HG02852 (cell line): ENCODE data around the gene JMJD8.

Experiments used
- ATAC-seq: cut with Tn5 transposase; IDR thresholded peaks from one replicate; pipeline ENCODE4 v1.9.1; 2021; ENCODE audit warnings: mild to moderate bottlenecking, moderate library complexity; ENCODE audit not compliant: unreplicated experiment

The JMJD8 gene, protein sequence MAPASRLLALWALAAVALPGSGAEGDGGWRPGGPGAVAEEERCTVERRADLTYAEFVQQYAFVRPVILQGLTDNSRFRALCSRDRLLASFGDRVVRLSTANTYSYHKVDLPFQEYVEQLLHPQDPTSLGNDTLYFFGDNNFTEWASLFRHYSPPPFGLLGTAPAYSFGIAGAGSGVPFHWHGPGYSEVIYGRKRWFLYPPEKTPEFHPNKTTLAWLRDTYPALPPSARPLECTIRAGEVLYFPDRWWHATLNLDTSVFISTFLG

GRCh38 chr16:684071-684794 lies at the start of gene JMJD8:
Gene JMJD8, minus strand, starts transcription at chr16:684334. Its CDS starts 15 bp downstream, at chr16:684319.
- peak; percentile 62 for ATAC-seq

DNA sequence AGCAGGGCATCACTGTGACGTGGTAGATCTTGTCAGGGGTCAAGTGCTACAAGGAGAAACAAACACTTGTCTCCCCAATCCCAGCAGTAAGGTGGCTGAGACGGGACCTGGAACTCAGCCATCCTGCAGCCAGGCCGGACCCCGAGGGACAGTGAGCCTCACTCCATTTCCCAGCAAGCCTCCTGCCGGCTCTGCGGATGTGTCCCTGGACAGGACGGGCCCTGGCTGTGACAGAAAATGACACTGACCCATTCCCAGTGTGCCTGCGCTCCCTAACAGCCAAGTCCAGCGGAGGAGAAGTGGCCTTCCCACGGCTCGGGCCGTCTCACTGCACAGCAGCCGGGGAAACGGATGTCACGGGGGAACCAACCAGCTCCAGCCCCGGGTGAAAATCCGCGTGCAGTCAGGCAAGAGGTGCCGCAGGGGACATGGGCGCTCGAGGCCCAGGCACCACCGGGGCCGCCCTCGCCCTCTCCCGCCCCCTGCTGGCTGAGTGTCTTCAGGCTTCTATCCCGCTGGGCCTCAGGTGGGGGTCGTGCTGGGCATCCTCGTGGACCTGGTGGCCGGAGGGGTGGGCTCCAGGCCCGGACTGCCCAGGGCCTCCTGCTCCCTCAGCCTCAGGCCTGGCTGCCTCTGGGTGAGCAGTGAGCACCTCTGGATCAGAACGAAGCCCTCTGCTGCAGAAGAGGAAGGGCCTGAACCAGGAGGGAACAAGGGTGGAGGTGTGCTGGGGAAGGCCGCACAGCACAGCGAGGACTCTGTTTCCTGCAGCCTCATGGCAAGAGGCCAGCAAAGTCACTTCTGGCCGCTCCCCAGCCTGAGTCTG lies 49.5 kb upstream of the JMJD8 start:
- no peak for ATAC-seq

- no peak for ATAC-seq
These were observed 48.8 kb upstream of the JMJD8 start for GRCh38 chr16:732936-733335.

DNA sequence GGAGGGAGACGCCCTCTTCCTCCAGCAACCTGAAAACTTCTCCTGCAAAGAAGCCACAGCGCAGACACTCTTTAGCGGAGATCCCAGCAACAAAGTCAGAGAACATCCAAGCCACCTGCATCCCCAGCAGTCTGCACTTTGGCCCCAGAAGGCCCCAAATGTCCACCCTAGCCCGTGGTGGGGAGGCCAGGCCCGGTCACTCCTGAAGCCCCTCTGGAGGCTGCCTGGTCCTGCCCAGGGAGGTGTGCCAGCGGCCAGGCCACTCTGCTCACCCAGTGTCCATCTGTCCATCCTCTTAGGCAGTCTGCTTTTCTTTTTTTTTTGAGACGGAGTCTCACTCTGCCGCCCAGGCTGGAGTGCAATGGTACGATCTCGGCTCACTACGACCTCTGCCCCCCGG lies 48.2 kb upstream of the JMJD8 start:
- no peak for ATAC-seq

- no peak for ATAC-seq
These were observed 46.8 kb upstream of the JMJD8 start for GRCh38 chr16:730666-731509.

- ATAC-seq: no peak
These were observed 45.9 kb upstream of the JMJD8 start for GRCh38 chr16:729768-730665.

GRCh38 chr16:728890-729744 lies 45.0 kb upstream of the JMJD8 start:
- ATAC-seq: no peak

DNA sequence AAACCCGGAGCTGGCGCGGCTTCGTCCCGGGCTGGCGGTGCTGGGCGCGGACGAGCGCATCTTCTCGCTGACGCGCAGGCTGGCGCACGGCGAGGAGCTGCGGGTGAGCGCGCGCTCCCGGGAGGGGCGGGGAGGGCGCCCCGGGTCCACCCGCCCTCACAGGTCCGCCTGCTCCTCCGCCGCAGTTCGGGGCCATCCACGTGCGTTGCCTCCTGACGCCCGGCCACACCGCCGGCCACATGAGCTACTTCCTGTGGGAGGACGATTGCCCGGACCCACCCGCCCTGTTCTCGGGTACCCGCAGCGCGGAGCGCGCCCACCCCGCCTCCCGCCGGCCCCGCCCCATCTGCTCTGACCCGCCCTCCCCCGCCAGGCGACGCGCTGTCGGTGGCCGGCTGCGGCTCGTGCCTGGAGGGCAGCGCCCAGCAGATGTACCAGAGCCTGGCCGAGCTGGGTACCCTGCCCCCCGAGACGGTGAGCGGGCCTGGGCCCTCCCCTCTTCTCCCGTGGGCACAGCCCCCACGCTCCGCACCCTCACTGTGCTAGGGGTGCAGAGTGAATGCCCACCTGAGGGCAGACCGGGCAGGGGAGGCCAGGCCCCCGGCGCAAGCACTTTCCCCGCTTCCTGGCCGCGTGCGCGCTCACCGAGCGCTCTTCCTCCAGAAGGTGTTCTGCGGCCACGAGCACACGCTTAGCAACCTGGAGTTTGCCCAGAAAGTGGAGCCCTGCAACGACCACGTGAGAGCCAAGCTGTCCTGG lies 44.2 kb upstream of the JMJD8 start:
- no peak for ATAC-seq

GRCh38 chr16:727291-727977 lies 43.3 kb upstream of the JMJD8 start:
- no peak for ATAC-seq

DNA sequence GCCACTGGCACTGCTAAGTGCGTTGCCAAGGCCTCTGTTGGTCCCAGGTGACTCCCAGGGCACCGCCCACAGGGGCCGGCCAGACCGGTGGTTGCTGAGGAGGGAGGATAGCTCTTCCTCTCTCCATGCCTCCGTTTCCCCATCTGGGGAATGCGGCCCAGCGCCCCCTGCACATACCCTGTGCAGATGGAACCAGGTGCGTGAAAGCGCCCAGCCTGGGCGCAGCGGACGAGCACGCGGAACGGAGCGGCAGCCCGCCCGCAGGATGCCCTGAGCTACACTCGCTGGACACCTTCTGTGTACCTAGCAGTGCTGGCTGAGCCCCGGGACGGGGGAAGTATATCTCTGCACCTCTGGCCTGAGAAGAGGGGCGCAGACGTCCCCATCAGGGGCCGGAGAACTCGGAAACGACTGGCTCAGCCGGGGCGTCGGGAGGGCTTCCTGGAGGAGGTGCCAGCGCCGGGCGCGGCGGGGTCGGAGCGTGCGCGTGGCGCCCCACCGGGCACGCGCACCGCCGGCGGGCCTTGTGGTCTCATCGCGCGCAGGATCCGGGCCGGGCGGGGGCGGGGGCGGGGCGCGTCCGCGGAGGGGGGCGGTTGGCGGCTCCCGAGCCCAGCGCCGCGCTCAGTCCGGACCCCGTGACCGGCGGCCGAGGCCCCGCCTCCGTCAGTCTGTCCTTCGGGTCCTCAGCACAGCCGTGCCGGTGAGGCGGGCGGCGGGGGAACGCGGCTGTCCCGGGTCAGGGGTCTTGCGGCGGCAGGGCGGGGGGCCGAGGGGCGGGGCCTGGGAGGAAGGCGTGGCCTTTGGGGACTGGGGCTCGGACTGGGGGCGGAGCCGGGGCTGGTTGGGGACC lies 42.5 kb upstream of the JMJD8 start, which contains the start of the genes CCDC78 and HAGHL:
CCDC78 (minus strand) TSS at position 6 of the 853 bp plus-strand sequence. CDS start 76 bp downstream, outside the sequence.
HAGHL (plus strand) TSS at position 669 of the 853 bp plus-strand sequence. CDS start 404 bp downstream, outside the sequence.
- ATAC-seq: no peak

DNA sequence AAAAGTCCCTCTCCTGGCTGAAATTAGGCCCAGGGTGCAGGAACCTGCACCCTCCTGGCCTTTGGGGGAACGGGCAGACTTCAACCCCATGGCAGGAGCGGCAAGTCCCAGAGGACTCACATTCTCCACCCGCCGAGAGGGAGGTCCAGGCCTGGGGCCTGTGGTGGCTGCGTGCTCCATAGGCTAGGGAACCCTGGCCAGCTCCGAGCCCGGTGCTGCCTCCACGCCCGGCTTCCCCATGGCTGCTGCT lies 42.0 kb upstream of the JMJD8 start:
- no peak for ATAC-seq

DNA sequence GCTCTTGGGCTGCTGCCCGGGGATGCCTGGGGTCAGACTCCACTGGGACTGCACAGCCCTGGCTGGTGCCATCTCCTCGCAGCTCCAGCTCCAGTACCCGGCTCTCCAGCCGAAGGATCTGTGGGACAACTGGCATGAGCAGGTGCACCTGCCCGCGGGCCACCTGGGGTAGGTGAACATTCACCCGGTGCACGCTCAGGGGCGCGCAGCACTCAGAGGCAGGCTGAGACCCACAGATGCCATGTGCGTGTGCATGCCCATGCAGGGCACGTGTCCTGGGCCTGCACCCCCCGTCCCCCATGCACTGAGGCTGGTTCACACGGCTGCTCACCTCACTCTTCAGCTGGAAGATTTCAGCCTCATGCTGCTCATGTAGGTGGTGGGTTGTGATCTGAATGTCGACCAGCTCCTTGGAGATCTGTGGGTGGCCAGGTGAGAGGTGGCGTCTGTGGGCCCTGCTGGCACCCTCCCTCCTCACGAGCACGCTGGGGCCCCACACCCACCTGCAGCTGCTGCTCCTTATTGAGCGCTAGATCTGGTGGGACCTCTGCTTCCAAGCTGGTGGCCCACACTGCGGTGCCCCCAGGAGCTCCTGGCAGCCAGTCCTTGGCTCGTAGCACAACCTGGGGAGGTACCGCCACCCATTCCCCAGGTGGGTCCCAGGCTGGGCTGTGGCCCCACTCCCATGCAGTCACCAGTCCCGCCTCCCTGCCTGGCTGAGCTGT lies 41.5 kb upstream of the JMJD8 start:
- ATAC-seq: no peak

DNA sequence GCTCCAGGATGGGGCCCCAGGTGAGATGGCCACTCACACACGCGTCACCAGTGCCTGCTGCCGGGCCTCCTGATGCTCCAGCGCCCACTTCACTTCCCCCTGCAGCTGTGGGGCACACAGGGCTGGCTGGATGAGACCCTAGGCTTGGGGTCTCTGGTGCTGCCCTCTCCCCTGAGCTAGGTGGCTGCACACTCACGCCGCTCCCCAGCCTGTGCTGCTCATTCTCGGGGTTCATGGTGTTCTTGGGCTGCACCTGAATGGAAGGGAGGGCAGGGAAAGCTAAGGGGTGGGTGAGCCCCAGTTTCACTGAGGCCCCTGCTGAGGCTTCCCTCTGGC lies 40.9 kb upstream of the JMJD8 start:
- no peak for ATAC-seq

DNA sequence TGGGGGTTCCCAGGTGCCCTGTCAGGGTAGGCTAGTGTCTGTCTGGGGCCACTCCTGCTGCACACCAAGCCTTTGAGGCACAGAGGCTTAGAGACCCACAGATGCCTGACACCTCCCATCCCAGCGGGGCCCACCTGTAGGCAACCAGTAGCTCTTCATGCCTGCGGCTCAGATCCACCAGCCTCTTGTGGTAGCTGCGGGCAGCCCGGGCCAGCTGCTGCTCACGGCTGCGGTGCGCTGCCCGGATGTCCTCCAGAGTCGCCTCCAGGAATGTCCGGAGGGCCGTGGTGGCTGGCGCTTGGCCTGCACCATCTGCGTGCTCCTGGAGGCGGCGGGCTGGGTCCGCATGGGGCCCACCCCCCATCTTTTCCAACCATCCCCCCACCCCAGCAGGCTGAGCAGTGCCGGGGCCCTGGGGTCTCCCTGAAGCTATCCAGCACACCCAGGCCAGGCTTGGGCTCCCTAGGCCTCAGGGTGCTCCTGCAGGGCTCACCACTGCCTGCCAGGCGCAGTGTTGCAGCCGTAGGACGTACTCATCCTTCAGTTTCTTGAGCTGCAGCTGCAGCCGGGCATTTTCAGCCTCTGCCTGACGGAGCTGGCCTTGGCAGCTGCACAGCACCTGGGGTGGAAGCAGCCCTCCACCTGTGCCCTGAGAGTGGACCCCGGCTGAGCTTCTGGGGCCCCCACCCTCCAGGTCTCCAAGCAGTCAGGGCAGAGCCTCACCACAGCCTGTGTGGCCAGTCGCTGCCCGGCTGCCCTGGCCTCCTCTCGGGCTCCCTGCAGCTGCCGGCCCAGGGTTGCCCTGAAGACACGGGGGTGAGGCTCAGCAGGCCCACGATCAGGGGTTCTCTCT lies 40.3 kb upstream of the JMJD8 start:
- ATAC-seq: no peak

DNA sequence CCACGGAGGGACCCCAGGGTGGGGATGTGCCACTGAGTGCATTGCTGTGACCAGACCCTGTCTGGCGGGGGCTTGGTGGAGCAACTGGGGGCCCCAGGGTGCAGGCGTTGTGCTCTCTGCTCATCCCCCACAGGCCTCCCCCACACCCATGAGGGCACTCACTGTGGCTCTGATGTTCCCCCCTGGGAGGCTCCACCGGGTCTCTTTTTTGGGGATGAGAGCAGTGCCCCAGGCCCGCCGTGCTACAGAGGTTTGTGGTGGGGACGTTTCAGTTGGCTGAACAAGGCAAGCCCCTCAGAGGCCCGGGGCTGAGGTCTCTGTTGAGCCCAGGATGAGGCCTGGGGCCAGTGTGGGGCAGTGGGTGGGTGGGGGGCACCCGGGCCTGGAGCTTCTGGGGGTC lies 39.6 kb upstream of the JMJD8 start:
- no peak for ATAC-seq
